ENCODE results near the gene RNLS.

Gene RNLS

GRCh38 chr10:88317099-88317498 lies 266.0 kb downstream of the RNLS start:
- no peak for DNase-seq (ENCODE audit: low read depth)
- TF ChIP-seq CTCF (IDR thresholded peaks at IDR 0.05; ENCODE audit: low read length, missing control alignments) = no peak
- no peak overlapping the region for H3K4me3 ChIP-seq (replicated peaks; ENCODE audit: low read depth, low read length)

- no peak overlapping the region for H3K4me3 ChIP-seq (replicated peaks; ENCODE audit: low read depth, low read length)
- TF ChIP-seq CTCF (IDR thresholded peaks at IDR 0.05; ENCODE audit: low read length, missing control alignments) = no peak
- no peak for DNase-seq (ENCODE audit: low read depth)
Observed at GRCh38 chr10:88316292-88316861, 266.7 kb downstream of the RNLS start.

- H3K4me3 ChIP-seq (replicated peaks; ENCODE audit: low read depth, low read length) = no peak overlapping the region
- no peak for DNase-seq (ENCODE audit: low read depth)
- no peak for TF ChIP-seq CTCF (IDR thresholded peaks at IDR 0.05; ENCODE audit: low read length, missing control alignments)
Observed at GRCh38 chr10:88315755-88316154, 267.4 kb downstream of the RNLS start.

- no peak overlapping the region for H3K4me3 ChIP-seq (replicated peaks; ENCODE audit: low read depth, low read length)
- no peak for TF ChIP-seq CTCF (IDR thresholded peaks at IDR 0.05; ENCODE audit: low read length, missing control alignments)
- no peak for DNase-seq (ENCODE audit: low read depth)
Observed at GRCh38 chr10:88314362-88314761, 268.8 kb downstream of the RNLS start.

- no peak for DNase-seq (ENCODE audit: low read depth)
- no peak for TF ChIP-seq CTCF (IDR thresholded peaks at IDR 0.05; ENCODE audit: low read length, missing control alignments)
- H3K4me3 ChIP-seq (replicated peaks; ENCODE audit: low read depth, low read length) = no peak overlapping the region
Observed at GRCh38 chr10:88313878-88314277, 269.2 kb downstream of the RNLS start.

- no peak for DNase-seq (ENCODE audit: low read depth)
- no peak overlapping the region for H3K4me3 ChIP-seq (replicated peaks; ENCODE audit: low read depth, low read length)
- TF ChIP-seq CTCF (IDR thresholded peaks at IDR 0.05; ENCODE audit: low read length, missing control alignments) = no peak
Observed at GRCh38 chr10:88312855-88313254, 270.3 kb downstream of the RNLS start.

- no peak for DNase-seq (ENCODE audit: low read depth)
- no peak for TF ChIP-seq CTCF (IDR thresholded peaks at IDR 0.05; ENCODE audit: low read length, missing control alignments)
- H3K4me3 ChIP-seq (replicated peaks; ENCODE audit: low read depth, low read length) = no peak overlapping the region
Observed at GRCh38 chr10:88311264-88311663, 271.9 kb downstream of the RNLS start.
